ENCODE measurements around the gene DDX50. TPM values are rescaled to one million over a fixed set of nuclear protein-coding genes. Genes with fewer than 3 reads are reported as not detected.
A peak's percentile ranks its signal among the peaks of the same experiment; 100 is the strongest.

Gene DDX50
- total RNA-seq, 1 experiment from 2014 or later = 50.7 TPM

GRCh38 chr10:68900427-68901104, 549 bp upstream of the DDX50 start:
- Histone ChIP-seq H2BK12ac (ENCODE audit: insufficient read length, low read depth, low read length) (peak overlapping the region; percentile 31), H3K9ac (ENCODE audit: extremely low read depth, insufficient read length, low read length) (peak overlapping the region; percentile 65), H3K4me1 (ENCODE audit: insufficient read depth, low read length) (no peaks in the 10 kb centered on the region), H3K9me3 (ENCODE audit: control insufficient read depth, low read depth, low read length) (no peaks in the 10 kb centered on the region), H4K8ac (replicated peaks; ENCODE audit: insufficient read length, low read depth, low read length) (no peak overlapping the region), H3K79me1 (ENCODE audit: insufficient read depth, low read depth, low read length, poor library complexity, severe bottlenecking) (no peaks in the 10 kb centered on the region), H2AFZ (ENCODE audit: low read length) (no peak overlapping the region), H2BK120ac (ENCODE audit: low read depth, low read length, poor library complexity, severe bottlenecking) (no peak overlapping the region), H4K5ac (ENCODE audit: insufficient read length, low read depth, low read length) (peak overlapping the region; percentile 64), H3K56ac (ENCODE audit: insufficient read length, low read depth, low read length) (no peak overlapping the region), H3K18ac (ENCODE audit: insufficient read length, low read depth, low read length) (peak overlapping the region; percentile 82), H3K4ac (ENCODE audit: low read depth, low read length) (no peak overlapping the region), H3K27ac (ENCODE audit: insufficient read length, low read depth, low read length) (peak overlapping the region; percentile 29), H3K27me3 (ENCODE audit: insufficient read depth, low read length) (no peaks in the 10 kb centered on the region), H3K79me2 (ENCODE audit: insufficient read depth, low read length) (peaks cover 8% of the 10 kb centered on the region; the same call in 1 of the 2 replicates), H3K4me2 (ENCODE audit: insufficient read depth, insufficient read length, low read length) (peak overlapping the region; percentile 27), H4K20me1 (ENCODE audit: control insufficient read depth, insufficient read depth, insufficient read length) (no peaks in the 10 kb centered on the region), H2BK20ac (ENCODE audit: low read depth, low read length, poor library complexity, severe bottlenecking) (no peak overlapping the region), H3K23ac (ENCODE audit: insufficient read length, low read depth, low read length) (no peak overlapping the region), H2AK5ac (ENCODE audit: insufficient read length, low read length) (no peak overlapping the region), H3K23me2 (ENCODE audit: insufficient read length, low read depth, low read length, poor library complexity, severe bottlenecking) (peaks cover 9% of the 10 kb centered on the region), H4K91ac (ENCODE audit: insufficient read length, low read depth, low read length) (no peak overlapping the region), H2BK15ac (ENCODE audit: low read depth, low read length) (no peak overlapping the region), H2BK5ac (ENCODE audit: insufficient read length, low read length) (no peak overlapping the region), H3T11ph (ENCODE audit: low read length) (peak overlapping the region; percentile 3), H3K14ac (ENCODE audit: insufficient read depth, low read length) (peak overlapping the region; percentile 94)
- Mint-ChIP-seq H3K27me3 (ENCODE audit: low read depth) (peaks cover 2% of the 10 kb centered on the region), H3K4me3 (peak overlapping the region; percentile 93 to 96), H3K4me1 (peaks cover 20 to 22% of the 10 kb centered on the region in 2 experiments), H3K9me3 (no peaks in the 10 kb centered on the region), H3K36me3 (ENCODE audit: insufficient read depth in 1 of 3, low read depth in 3 of 3) (peaks cover 5 to 9% (median 8%) of the 10 kb centered on the region in 3 experiments; a peak in 5 of 7 replicates), H3K27ac (peak overlapping the region; percentile 96 to 99 (median 98))
- DNase-seq = no peak
- no peak for TF ChIP-seq CTCF (conservative IDR thresholded peaks at IDR 0.05)
- WGBS (ENCODE audit: extremely low coverage, insufficient read length, low lambda C conversion rate) = no CpG with 5 or more reads among the region's 40 CpGs

Measured in H9 (cell line).